ENCODE measurements around the gene DOCK3. TPM values are rescaled to one million over a fixed set of nuclear protein-coding genes. Genes with fewer than 3 reads are reported as not detected.
"Not testable (repeated sequence)": the region's sequence is repeated elsewhere in the genome, so short reads cannot be mapped to it uniquely, and the experiment has no call there.

The DOCK3 gene
- total RNA-seq, 2 donors from 2014 or later = 7.2 to 9.7 TPM

GRCh38 chr3:50971487-50971924 is 296.8 kb downstream of the DOCK3 start:
- ATAC-seq (replicated peaks in 1 of 2) = peak; percentile 75 to 88
- Mint-ChIP-seq H3K9me3 (peaks cover 0 to 3% of the 10 kb centered on the region in 2 donors), H3K36me3 (ENCODE audit: insufficient read depth in 2 of 2) (no peaks in the 10 kb centered on the region), H3K4me3 (no peak overlapping the region), H3K4me1 (ENCODE audit: low read depth) (peaks cover 6% of the 10 kb centered on the region), H3K27ac (no peak overlapping the region), H3K27me3 (ENCODE audit: low read depth) (no peaks in the 10 kb centered on the region)
- peak; percentile 45 to 61 for DNase-seq

GRCh38 chr3:50972029-50972428 is 297.3 kb downstream of the DOCK3 start:
- no peak for DNase-seq
- H3K9me3 Mint-ChIP-seq = peaks cover 0 to 3% of the 10 kb centered on the region in 2 donors
- H3K27me3 Mint-ChIP-seq (ENCODE audit: low read depth) = no peaks in the 10 kb centered on the region
- peak; percentile 11 to 24 for ATAC-seq (replicated peaks in 1 of 2)
- H3K36me3 Mint-ChIP-seq (ENCODE audit: insufficient read depth in 2 of 2) = no peaks in the 10 kb centered on the region
- peaks cover 6% of the 10 kb centered on the region for H3K4me1 Mint-ChIP-seq (ENCODE audit: low read depth)
- H3K4me3 Mint-ChIP-seq = no peak overlapping the region
- no peak overlapping the region for H3K27ac Mint-ChIP-seq

- not testable (repeated sequence) for H3K27ac Mint-ChIP-seq; H3K36me3 Mint-ChIP-seq (ENCODE audit: insufficient read depth in 2 of 2); H3K27me3 Mint-ChIP-seq (ENCODE audit: low read depth); ATAC-seq (replicated peaks in 1 of 2); DNase-seq; H3K4me1 Mint-ChIP-seq (ENCODE audit: low read depth); H3K9me3 Mint-ChIP-seq; H3K4me3 Mint-ChIP-seq
Measured at GRCh38 chr3:50978586-50978985, 303.9 kb downstream of the DOCK3 start.

- no peak for DNase-seq
- Mint-ChIP-seq H3K4me3 (no peak overlapping the region), H3K4me1 (ENCODE audit: low read depth) (no peaks in the 10 kb centered on the region), H3K9me3 (no peaks in the 10 kb centered on the region), H3K27ac (no peak overlapping the region), H3K27me3 (ENCODE audit: low read depth) (no peaks in the 10 kb centered on the region), H3K36me3 (ENCODE audit: insufficient read depth in 2 of 2) (no peaks in the 10 kb centered on the region)
- ATAC-seq (replicated peaks in 1 of 2) = no peak
Measured at GRCh38 chr3:50978991-50979667, 304.4 kb downstream of the DOCK3 start.

- H3K4me1 Mint-ChIP-seq (ENCODE audit: low read depth) = no peaks in the 10 kb centered on the region
- H3K9me3 Mint-ChIP-seq = no peaks in the 10 kb centered on the region
- DNase-seq (no peak), ATAC-seq (replicated peaks in 1 of 2) (no peak)
- H3K27me3 Mint-ChIP-seq (ENCODE audit: low read depth) = no peaks in the 10 kb centered on the region
- no peak overlapping the region for H3K27ac Mint-ChIP-seq
- no peak overlapping the region for H3K4me3 Mint-ChIP-seq
- no peaks in the 10 kb centered on the region for H3K36me3 Mint-ChIP-seq (ENCODE audit: insufficient read depth in 2 of 2)
Measured at GRCh38 chr3:50982540-50983325, 308.0 kb downstream of the DOCK3 start.

- H3K27me3 Mint-ChIP-seq (ENCODE audit: low read depth) = no peaks in the 10 kb centered on the region
- H3K4me3 Mint-ChIP-seq = no peak overlapping the region
- no peak for DNase-seq
- no peaks in the 10 kb centered on the region for H3K4me1 Mint-ChIP-seq (ENCODE audit: low read depth)
- no peaks in the 10 kb centered on the region for H3K36me3 Mint-ChIP-seq (ENCODE audit: insufficient read depth in 2 of 2)
- ATAC-seq (replicated peaks in 1 of 2) = no peak
- H3K9me3 Mint-ChIP-seq = no peaks in the 10 kb centered on the region
- no peak overlapping the region for H3K27ac Mint-ChIP-seq
Measured at GRCh38 chr3:50983887-50984286, 309.2 kb downstream of the DOCK3 start.

- DNase-seq = no peak
- H3K4me3 Mint-ChIP-seq = no peak overlapping the region
- ATAC-seq (replicated peaks in 1 of 2) = no peak
- no peaks in the 10 kb centered on the region for H3K27me3 Mint-ChIP-seq (ENCODE audit: low read depth)
- H3K9me3 Mint-ChIP-seq = peaks cover 5 to 6% of the 10 kb centered on the region in 2 donors
- no peak overlapping the region for H3K27ac Mint-ChIP-seq
- no peaks in the 10 kb centered on the region for H3K4me1 Mint-ChIP-seq (ENCODE audit: low read depth)
- H3K36me3 Mint-ChIP-seq (ENCODE audit: insufficient read depth in 2 of 2) = peaks cover under 1 to 2% of the 10 kb centered on the region in 2 donors
Measured at GRCh38 chr3:50985893-50986292, 311.2 kb downstream of the DOCK3 start.

- peaks cover 9 to 12% of the 10 kb centered on the region in 2 donors for H3K9me3 Mint-ChIP-seq
- no peaks in the 10 kb centered on the region for H3K27me3 Mint-ChIP-seq (ENCODE audit: low read depth)
- ATAC-seq (replicated peaks in 1 of 2) = no peak
- DNase-seq = no peak
- no peaks in the 10 kb centered on the region for H3K4me1 Mint-ChIP-seq (ENCODE audit: low read depth)
- H3K36me3 Mint-ChIP-seq (ENCODE audit: insufficient read depth in 2 of 2) = peaks cover 4 to 7% of the 10 kb centered on the region in 2 donors
- H3K27ac Mint-ChIP-seq = no peak overlapping the region
- no peak overlapping the region for H3K4me3 Mint-ChIP-seq
Measured at GRCh38 chr3:50986726-50987125, 312.0 kb downstream of the DOCK3 start.

- Mint-ChIP-seq H3K27me3 (ENCODE audit: low read depth) (no peaks in the 10 kb centered on the region), H3K4me1 (ENCODE audit: low read depth) (no peaks in the 10 kb centered on the region), H3K9me3 (peaks cover 8 to 13% of the 10 kb centered on the region in 2 donors), H3K4me3 (no peak overlapping the region), H3K36me3 (ENCODE audit: insufficient read depth in 2 of 2) (peaks cover 6 to 10% of the 10 kb centered on the region in 2 donors), H3K27ac (no peak overlapping the region)
- DNase-seq = no peak
- no peak for ATAC-seq (replicated peaks in 1 of 2)
Measured at GRCh38 chr3:50994537-50994936, 319.8 kb downstream of the DOCK3 start.

GRCh38 chr3:50995085-50995824 is 320.5 kb downstream of the DOCK3 start:
- DNase-seq (no peak), ATAC-seq (replicated peaks in 1 of 2) (no peak)
- Mint-ChIP-seq H3K9me3 (peaks cover 7 to 12% of the 10 kb centered on the region in 2 donors), H3K4me3 (no peak overlapping the region), H3K27me3 (ENCODE audit: low read depth) (no peaks in the 10 kb centered on the region), H3K4me1 (ENCODE audit: low read depth) (no peaks in the 10 kb centered on the region), H3K27ac (no peak overlapping the region), H3K36me3 (ENCODE audit: insufficient read depth in 2 of 2) (peaks cover 6 to 10% of the 10 kb centered on the region in 2 donors)

- Mint-ChIP-seq H3K4me3 (no peak overlapping the region), H3K36me3 (ENCODE audit: insufficient read depth in 2 of 2) (no peaks in the 10 kb centered on the region), H3K27ac (no peak overlapping the region), H3K27me3 (ENCODE audit: low read depth) (no peaks in the 10 kb centered on the region), H3K4me1 (ENCODE audit: low read depth) (no peaks in the 10 kb centered on the region), H3K9me3 (peaks cover 0 to 1% of the 10 kb centered on the region in 2 donors)
- DNase-seq = no peak
- ATAC-seq (replicated peaks in 1 of 2) = no peak
Measured at GRCh38 chr3:51002495-51002894, 327.8 kb downstream of the DOCK3 start.

GRCh38 chr3:51004235-51004634 is 329.5 kb downstream of the DOCK3 start:
- Mint-ChIP-seq H3K27me3 (ENCODE audit: low read depth) (no peaks in the 10 kb centered on the region), H3K27ac (no peak overlapping the region), H3K4me1 (ENCODE audit: low read depth) (no peaks in the 10 kb centered on the region), H3K9me3 (peaks cover 0 to 1% of the 10 kb centered on the region in 2 donors), H3K36me3 (ENCODE audit: insufficient read depth in 2 of 2) (no peaks in the 10 kb centered on the region), H3K4me3 (no peak overlapping the region)
- ATAC-seq (replicated peaks in 1 of 2) (no peak), DNase-seq (no peak)

- ATAC-seq (replicated peaks in 1 of 2) (no peak), DNase-seq (no peak)
- no peaks in the 10 kb centered on the region for H3K27me3 Mint-ChIP-seq (ENCODE audit: low read depth)
- H3K4me1 Mint-ChIP-seq (ENCODE audit: low read depth) = peaks cover 32% of the 10 kb centered on the region
- peak overlapping the region; percentile 68 for H3K27ac Mint-ChIP-seq
- peaks cover 5 to 12% of the 10 kb centered on the region in 2 donors for H3K9me3 Mint-ChIP-seq
- no peak overlapping the region for H3K4me3 Mint-ChIP-seq
- H3K36me3 Mint-ChIP-seq (ENCODE audit: insufficient read depth in 2 of 2) = peaks cover 2 to 7% of the 10 kb centered on the region in 2 donors
Measured at GRCh38 chr3:51024121-51024520, 349.4 kb downstream of the DOCK3 start.

Measured in activated T-cell treated with anti-CD3 and anti-CD28 coated beads, Interleukin-2, amount 50 U/mL, for 72 hours (primary cell).